Endothelial cell of umbilical vein (primary cell): ENCODE data around the gene ARMC7. TPM values are rescaled to one million over a fixed set of nuclear protein-coding genes. Genes with fewer than 3 reads are reported as not detected.

Experiments used
- BruUV-seq: library from RNA; stranded (reverse); fragments of 400-500 nt; replicated peaks from 2 replicates; lab custom pipeline; 2021; lab: Mats Ljungman, UMichigan
- CTCF ChIA-PET: fragments of 300-600, 350-600 bp; sonication (Branson Sonifier 250); formaldehyde crosslinking; loops from one replicate; lab custom pipeline; 2021; ENCODE audit warnings: antibody characterized with exemption, inconsistent platforms; lab: Charles Lee
- POLR2A ChIA-PET: fragments of 300-600, 350-600 bp; sonication (Branson Sonifier 250); formaldehyde crosslinking; loops from one replicate; lab custom pipeline; 2021; ENCODE audit warnings: antibody characterized with exemption, inconsistent platforms; lab: Charles Lee
- DNase-seq: peaks from one replicate; pipeline ENCODE4 v3.0.0-alpha.2; 2011; ENCODE audit warnings: low read depth, low spot score
- FAIRE-seq: peaks from 2 replicates; lab custom pipeline; 2011; peaks lifted over from hg19 to GRCh38; lab: Jason Lieb, UNC
- H2AFZ ChIP-seq: 2 replicates; pipeline ENCODE4 v1.6.0; 2012; ENCODE audit warnings: low read depth, low read length, control low read depth, inconsistent platforms
- H3K27ac ChIP-seq: 2 replicates; pipeline ENCODE4 v1.5.1; 2011; ENCODE audit warnings: low read depth, mild to moderate bottlenecking, control low read depth, low read length, moderate library complexity; ENCODE audit not compliant: insufficient read depth
- H3K27me3 ChIP-seq, 2 experiments: 2 replicates each; pipeline versions ENCODE4 v1.6.0 to v1.6.1; 2011; ENCODE audit warnings: low read length in 2 of 2, mixed read lengths in 1 of 2; ENCODE audit not compliant: control insufficient read depth in 2 of 2, insufficient read depth in 2 of 2
- H3K36me3 ChIP-seq, 2 experiments: 2 replicates in 1 of 2; 3 replicates in 1 of 2; pipeline ENCODE4 v1.5.1; 2011; ENCODE audit warnings: low read length in 2 of 2, mild to moderate bottlenecking in 1 of 2, moderate library complexity in 1 of 2; ENCODE audit not compliant: control insufficient read depth in 2 of 2, insufficient read depth in 2 of 2; ENCODE audit errors: extremely low read depth in 1 of 2
- H3K4me1 ChIP-seq: 3 replicates; pipeline ENCODE4 v1.5.1; 2011; ENCODE audit warnings: mild to moderate bottlenecking, low read length; ENCODE audit not compliant: control insufficient read depth, insufficient read depth; ENCODE audit errors: extremely low read depth
- H3K4me2 ChIP-seq: 2 replicates; pipeline ENCODE4 v1.6.1; 2011; ENCODE audit warnings: low read length, control low read depth, mixed read lengths; ENCODE audit not compliant: insufficient read depth
- H3K4me3 ChIP-seq, 3 experiments: fragments of 200-600 bp in 1 of 3; sonication (generic), shearing (Covaris generic) in 1 of 3; replicated peaks in 1 of 3; 2 replicates each; pipeline ENCODE4 v1.5.1; 2011 to 2016; ENCODE audit warnings: control low read depth in 3 of 3, low read length in 3 of 3, mild to moderate bottlenecking in 2 of 3, inconsistent platforms in 1 of 3, low read depth in 1 of 3, moderate library complexity in 1 of 3; ENCODE audit not compliant: insufficient read depth in 1 of 3
- H3K79me2 ChIP-seq: 2 replicates; pipeline ENCODE4 v1.6.0; 2012; ENCODE audit warnings: low read length, inconsistent platforms; ENCODE audit not compliant: control insufficient read depth, insufficient read depth
- H3K9ac ChIP-seq: replicated peaks from 2 replicates; pipeline ENCODE3; 2011; ENCODE audit warnings: low read length, control low read depth; ENCODE audit not compliant: insufficient read depth; ENCODE audit errors: extremely low read depth
- H3K9me1 ChIP-seq: replicated peaks from 3 replicates; pipeline ENCODE4 v1.6.0; 2011; ENCODE audit warnings: mild to moderate bottlenecking, low read length; ENCODE audit not compliant: control insufficient read depth, insufficient read depth; ENCODE audit errors: extremely low read depth
- H3K9me3 ChIP-seq: replicated peaks from 2 replicates; pipeline ENCODE4 v1.5.1; 2012; ENCODE audit warnings: low read length, inconsistent platforms; ENCODE audit not compliant: control insufficient read depth, insufficient read depth
- H4K20me1 ChIP-seq: replicated peaks from 2 replicates; pipeline ENCODE3; 2011; ENCODE audit warnings: mild to moderate bottlenecking, low read length; ENCODE audit not compliant: control insufficient read depth, insufficient read depth; ENCODE audit errors: extremely low read depth
- CTCF ChIP-seq, 2 donors: IDR thresholded peaks; 1 replicate in 1 of 2; 2 replicates in 1 of 2; pipeline ENCODE4 v1.5.1; 2011; ENCODE audit warnings: low read length in 2 of 2, mild to moderate bottlenecking in 2 of 2, moderate library complexity in 2 of 2, control low read depth in 1 of 2, inconsistent platforms in 1 of 2, low read depth in 1 of 2; ENCODE audit not compliant: insufficient read depth in 1 of 2; ENCODE audit errors: extremely low read depth in 1 of 2
- EZH2 ChIP-seq: IDR thresholded peaks from 2 replicates; pipeline ENCODE4 v1.6.1; 2012; ENCODE audit warnings: borderline replicate concordance, low read depth, mild to moderate bottlenecking, moderate library complexity, low read length, inconsistent platforms; ENCODE audit not compliant: severe bottlenecking
- FOS ChIP-seq: IDR thresholded peaks from 2 replicates; pipeline ENCODE4 v1.6.1; 2011; ENCODE audit warnings: mild to moderate bottlenecking, low read length, moderate library complexity, borderline replicate concordance; ENCODE audit not compliant: insufficient read depth
- GATA2 ChIP-seq: IDR thresholded peaks from 2 replicates; pipeline ENCODE4 v1.7.0; 2011; ENCODE audit warnings: low read depth, mild to moderate bottlenecking, moderate library complexity, mixed read lengths, low read length; ENCODE audit not compliant: insufficient read length, insufficient read depth
- JUN ChIP-seq: IDR thresholded peaks from 2 replicates; pipeline ENCODE4 v1.6.1; 2011; ENCODE audit warnings: borderline replicate concordance, low read depth; ENCODE audit not compliant: insufficient read length, insufficient read depth
- MAX ChIP-seq: IDR thresholded peaks from 2 replicates; pipeline ENCODE4 v1.6.1; 2011; ENCODE audit not compliant: insufficient read depth, insufficient read length
- MYC ChIP-seq: IDR thresholded peaks from one replicate; pipeline ENCODE4 v1.6.1; 2011; ENCODE audit warnings: mild to moderate bottlenecking, low read depth, low read length
- POLR2A ChIP-seq: IDR thresholded peaks from 2 replicates; pipeline ENCODE4 v1.6.1; 2012; ENCODE audit warnings: low read depth, mild to moderate bottlenecking, control low read depth, low read length
- POLR2AphosphoS5 ChIP-seq: IDR thresholded peaks from 2 replicates; pipeline ENCODE4 v1.6.1; 2012; ENCODE audit warnings: low read depth, mild to moderate bottlenecking, control low read depth, low read length, moderate library complexity; ENCODE audit not compliant: insufficient read depth
- dilution Hi-C: fragments of 300-500 bp; cut with MboI; formaldehyde crosslinking; loops from one replicate; pipeline ENCODE4 v1.15.0; 2019; ENCODE audit warnings: low sequenced_read_pairs; ENCODE audit not compliant: extremely low pct_ligation_motif_present
- intact Hi-C: fragments of 100-400 bp; cut with micrococcal nuclease; formaldehyde crosslinking; loops from one replicate; pipeline ENCODE4 v1.10.0; 2022
- polyA plus RNA-seq, 4 experiments: library from polyadenylated mRNA; depleted of rRNA in 3 of 4; stranded (reverse) in 3 of 4; unstranded in 1 of 4; fragments of >200 nt; gene quantifications; 2 replicates each; pipeline versions ENCODE4 v1.2.1 to v1.2.3, GENCODE V29; 2011 to 2012; ENCODE audit warnings: missing spikeins in 1 of 4
- total RNA-seq: library from RNA; stranded (reverse); gene quantifications from 2 replicates; pipeline ENCODE4 v1.2.3, GENCODE V29; 2021

The ARMC7 gene
- total and polyA plus RNA-seq, 2 donors (not counting 3 experiments of a cell fraction or from before 2014, with no cell fraction given) = 11.8 to 15.7 TPM

- no peaks in the 10 kb centered on the region for H3K9me1 ChIP-seq
- no peaks in the 10 kb centered on the region for H3K27me3 ChIP-seq
- H3K9ac ChIP-seq = no peak overlapping the region
- CTCF ChIA-PET = interaction anchor here (1.3 kb wide), 1 partner anchor 40 kb away, joined by 3 read pairs; no protein-coding TSS in a partner anchor
- peaks cover 5% of the 10 kb centered on the region for H3K4me1 ChIP-seq
- no peak overlapping the region for H3K27ac ChIP-seq
- DNase-seq (no peak), FAIRE-seq (no peak)
- no peak overlapping the region for H3K4me2 ChIP-seq
- H3K9me3 ChIP-seq = no peaks in the 10 kb centered on the region
- no TSS peak for BruUV-seq
- dilution Hi-C loops = no loop called here
- H3K79me2 ChIP-seq = no peaks in the 10 kb centered on the region
- no peak overlapping the region for H2AFZ ChIP-seq
- intact Hi-C loops = no loop called here
- no peak overlapping the region for H3K4me3 ChIP-seq
- TF ChIP-seq POLR2AphosphoS5 (no peak), MAX (no peak), POLR2A (no peak), CTCF (IDR thresholded peaks at IDR 0.05; ENCODE audit: extremely low read depth in 1 of 2, insufficient read depth in 1 of 2, low read depth in 1 of 2, low read length in 2 of 2) (no peak), JUN (no peak), MYC (no peak), EZH2 (no peak), GATA2 (no peak), FOS (no peak)
- H3K36me3 ChIP-seq = peaks cover 0 to 16% of the 10 kb centered on the region in 2 experiments
- H4K20me1 ChIP-seq = no peaks in the 10 kb centered on the region
- POLR2A ChIA-PET = no interaction called here
These were observed 9.7 kb upstream of the ARMC7 start for GRCh38 chr17:75099881-75100595.
